A204.1 (cell line): Measurements from ENCODE around the gene RASGEF1B.

ENCODE experiments used
- FAIRE-seq: peaks from 2 replicates; lab custom pipeline; 2012; peaks lifted over from hg19 to GRCh38; lab: Jason Lieb, UNC

RASGEF1B gene

GRCh38 chr4:81465406-81466340, 6.0 kb downstream of the RASGEF1B start:
- FAIRE-seq, result no peak

GRCh38 chr4:81460834-81461233, 10.9 kb downstream of the RASGEF1B start:
- FAIRE-seq, result no peak

GRCh38 chr4:81460191-81460701, 11.5 kb downstream of the RASGEF1B start:
- FAIRE-seq, result no peak

- no peak for FAIRE-seq
Observed at GRCh38 chr4:81459228-81459627, 12.5 kb downstream of the RASGEF1B start.

- no peak for FAIRE-seq
Observed at GRCh38 chr4:81457921-81458520, 13.7 kb downstream of the RASGEF1B start.

GRCh38 chr4:81457345-81457744, 14.4 kb downstream of the RASGEF1B start:
- no peak for FAIRE-seq

GRCh38 chr4:81455897-81456296, 15.8 kb downstream of the RASGEF1B start:
- no peak for FAIRE-seq

- no peak for FAIRE-seq
Observed at GRCh38 chr4:81454948-81455347, 16.8 kb downstream of the RASGEF1B start.

GRCh38 chr4:81454499-81454898, 17.2 kb downstream of the RASGEF1B start:
- FAIRE-seq, result no peak

- no peak for FAIRE-seq
Observed at GRCh38 chr4:81453024-81453423, 18.7 kb downstream of the RASGEF1B start.

GRCh38 chr4:81452452-81453006, 19.2 kb downstream of the RASGEF1B start:
- FAIRE-seq, result no peak

- no peak for FAIRE-seq
Observed at GRCh38 chr4:81449015-81449414, 22.7 kb downstream of the RASGEF1B start.

GRCh38 chr4:81447566-81448229, 24.0 kb downstream of the RASGEF1B start:
- FAIRE-seq, result no peak

GRCh38 chr4:81446634-81447033, 25.1 kb downstream of the RASGEF1B start:
- no peak for FAIRE-seq

- no peak for FAIRE-seq
Observed at GRCh38 chr4:81445196-81445595, 26.5 kb downstream of the RASGEF1B start.

GRCh38 chr4:81442484-81443085, 29.1 kb downstream of the RASGEF1B start:
- no peak for FAIRE-seq

- FAIRE-seq, result no peak
Observed at GRCh38 chr4:81440949-81441348, 30.8 kb downstream of the RASGEF1B start.

GRCh38 chr4:81436941-81437574, 34.6 kb downstream of the RASGEF1B start:
- no peak for FAIRE-seq

GRCh38 chr4:81436096-81436495, 35.6 kb downstream of the RASGEF1B start:
- FAIRE-seq, result no peak

GRCh38 chr4:81432825-81433224, 38.9 kb downstream of the RASGEF1B start:
- no peak for FAIRE-seq

GRCh38 chr4:81431971-81432370, 39.7 kb downstream of the RASGEF1B start:
- FAIRE-seq, result no peak

GRCh38 chr4:81429607-81430006, 42.1 kb downstream of the RASGEF1B start:
- FAIRE-seq, result no peak
